Esophagus squamous epithelium (tissue), 5 donors: ENCODE results near the gene C10orf105. TPM values are rescaled to one million over a fixed set of nuclear protein-coding genes. Genes with fewer than 3 reads are reported as not detected.

ENCODE experiments used
- DNase-seq: peaks from one replicate; lab custom pipeline; 2025; lab: John Stamatoyannopoulos, UW
- H3K27ac ChIP-seq, 4 donors: fragments of 200-600 bp; sonication (generic); one replicate each; pipeline ENCODE4 v1.5.1; 2016 to 2019; ENCODE audit warnings: mild to moderate bottlenecking in 1 of 4
- H3K27me3 ChIP-seq, 4 donors: fragments of 200-600 bp; sonication (generic); 1 replicate in 3 of 4; 2 replicates in 1 of 4; pipeline versions ENCODE4 v1.5.1 to v1.6.0; 2017 to 2021; ENCODE audit warnings: antibody characterized with exemption in 1 of 4
- H3K36me3 ChIP-seq, 3 donors: fragments of 200-600 bp; sonication (generic); one replicate each; pipeline ENCODE4 v1.5.1; 2016 to 2019
- H3K4me1 ChIP-seq, 3 donors: fragments of 200-600 bp; sonication (generic); one replicate each; pipeline ENCODE4 v1.5.1; 2017 to 2019
- H3K4me3 ChIP-seq, 4 donors: fragments of 200-600 bp; sonication (generic); 1 replicate in 3 of 4; 2 replicates in 1 of 4; pipeline ENCODE4 v1.5.1; 2016 to 2019; ENCODE audit warnings: mild to moderate bottlenecking in 2 of 4, moderate library complexity in 1 of 4
- H3K9me3 ChIP-seq, 3 donors: fragments of 200-600 bp; sonication (generic); one replicate each; pipeline ENCODE4 v1.5.1; 2016 to 2019
- CTCF ChIP-seq, 6 experiments: fragments of 450-650 bp in 4 of 6; fragments of 200-600 bp in 2 of 6; sonication (generic) in 2 of 6; IDR thresholded peaks; one replicate each; pipeline ENCODE4 v1.5.1; 2016 to 2019; ENCODE audit warnings: antibody characterized with exemption in 6 of 6, mild to moderate bottlenecking in 4 of 6, moderate library complexity in 4 of 6
- POLR2A ChIP-seq, 4 donors: fragments of 450-650 bp; IDR thresholded peaks; one replicate each; pipeline ENCODE4 v1.6.1; 2017; ENCODE audit warnings: antibody characterized with exemption in 4 of 4, mild to moderate bottlenecking in 4 of 4, moderate library complexity in 3 of 4
- WGBS, 2 donors: methylation state at CpG; one replicate each; pipeline ENCODE4 v1.1.5; 2018; 5-methylcytosine and 5-hydroxymethylcytosine counted together
- intact Hi-C: fragments of 100-400 bp; cut with DNase I; formaldehyde crosslinking; loops from one replicate; pipeline ENCODE4 v1.15.0; 2022
- total RNA-seq, 4 donors: library from RNA; depleted of rRNA; stranded (reverse); fragments of >200 nt; gene quantifications; one replicate each; pipeline ENCODE4 v1.1.0, GENCODE V29; 2016
- donor health status: DM: yes; HTN: yes; CAD: no.

C10orf105 gene
- total RNA-seq, 4 donors from 2014 or later = under 0.01 to 0.15 TPM; not detected in 2

- no peak for DNase-seq
- no peaks in the 10 kb centered on the region for H3K27me3 ChIP-seq
- WGBS, 2 donors = 75 to 100% methylated on average over 2 of the region's 2 CpGs
- no peak overlapping the region for H3K4me3 ChIP-seq
- peak overlapping the region; percentile 87 to 98 (median 94) for H3K27ac ChIP-seq
- TF ChIP-seq CTCF (IDR thresholded peaks at IDR 0.05) = no peak
- no peak for TF ChIP-seq POLR2A (IDR thresholded peaks at IDR 0.05)
- no peaks in the 10 kb centered on the region for H3K36me3 ChIP-seq
- peaks cover 38 to 62% (median 52%) of the 10 kb centered on the region in 3 donors for H3K4me1 ChIP-seq
- no peaks in the 10 kb centered on the region for H3K9me3 ChIP-seq
- intact Hi-C loops = loop anchor here (5.0 to 10.0 kb wide), 2 partner anchors 60 to 183 kb away; partner anchors contain the start of gene VSIR
These were observed 7.4 kb downstream of the C10orf105 start for GRCh38 chr10:71712170-71712569.

DNA sequence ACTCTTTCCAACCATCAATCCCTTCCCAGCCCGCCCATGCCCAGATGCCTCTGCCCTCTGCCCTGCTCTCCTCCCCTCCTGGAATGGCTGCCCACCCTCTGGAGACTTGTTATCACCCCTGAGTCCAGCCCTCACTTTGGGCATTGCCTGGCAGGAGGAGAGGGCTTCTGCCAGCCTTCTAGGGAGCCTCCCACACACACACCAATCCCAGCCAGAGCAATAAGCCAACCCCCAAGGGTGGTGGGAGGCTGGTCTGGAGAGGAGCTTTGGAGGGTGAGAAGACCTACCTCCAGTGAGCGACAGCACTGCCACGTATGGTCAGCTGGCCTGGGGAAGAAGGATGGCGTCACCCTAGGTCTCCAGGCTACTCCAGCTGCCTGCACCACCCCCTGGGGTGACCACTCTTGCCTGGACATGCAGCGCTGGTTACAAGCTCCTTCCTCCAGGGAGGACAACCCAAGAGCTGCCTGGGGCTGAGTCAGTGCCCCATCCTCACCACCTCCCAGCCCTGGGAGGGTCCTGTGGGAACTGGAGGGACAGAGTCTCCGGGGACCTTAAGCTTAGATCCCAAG lies 8.4 kb downstream of the C10orf105 start:
- peaks cover 38 to 52% (median 45%) of the 10 kb centered on the region in 3 donors for H3K4me1 ChIP-seq
- H3K27ac ChIP-seq = peak overlapping the region in 1 of 4 donors; percentile 9
- H3K36me3 ChIP-seq = no peaks in the 10 kb centered on the region
- no peak for DNase-seq
- no peaks in the 10 kb centered on the region for H3K9me3 ChIP-seq
- no peaks in the 10 kb centered on the region for H3K27me3 ChIP-seq
- 79 to 89% methylated on average over 1 to 3 of the region's 6 CpGs for WGBS, 2 donors
- intact Hi-C loops = loop anchor here (5.0 to 10.0 kb wide), 2 partner anchors 61 to 184 kb away; partner anchors contain the start of gene VSIR
- TF ChIP-seq POLR2A (IDR thresholded peaks at IDR 0.05) = no peak
- no peak for TF ChIP-seq CTCF (IDR thresholded peaks at IDR 0.05)
- no peak overlapping the region for H3K4me3 ChIP-seq

GRCh38 chr10:71710519-71710918 lies 9.1 kb downstream of the C10orf105 start:
- Histone ChIP-seq H3K4me3 (no peak overlapping the region), H3K27me3 (no peaks in the 10 kb centered on the region), H3K27ac (peak overlapping the region in 1 of 4 donors; percentile 9), H3K36me3 (no peaks in the 10 kb centered on the region), H3K4me1 (peaks cover 34 to 50% (median 39%) of the 10 kb centered on the region in 3 donors), H3K9me3 (no peaks in the 10 kb centered on the region)
- WGBS, 2 donors = 94 to 100% methylated on average over 2 of the region's 2 CpGs
- DNase-seq = no peak
- intact Hi-C loops = loop anchor here (5.0 to 10.0 kb wide), 2 partner anchors 62 to 184 kb away; partner anchors contain the start of gene VSIR
- TF ChIP-seq POLR2A (IDR thresholded peaks at IDR 0.05) = no peak
- TF ChIP-seq CTCF (IDR thresholded peaks at IDR 0.05) = no peak

DNA sequence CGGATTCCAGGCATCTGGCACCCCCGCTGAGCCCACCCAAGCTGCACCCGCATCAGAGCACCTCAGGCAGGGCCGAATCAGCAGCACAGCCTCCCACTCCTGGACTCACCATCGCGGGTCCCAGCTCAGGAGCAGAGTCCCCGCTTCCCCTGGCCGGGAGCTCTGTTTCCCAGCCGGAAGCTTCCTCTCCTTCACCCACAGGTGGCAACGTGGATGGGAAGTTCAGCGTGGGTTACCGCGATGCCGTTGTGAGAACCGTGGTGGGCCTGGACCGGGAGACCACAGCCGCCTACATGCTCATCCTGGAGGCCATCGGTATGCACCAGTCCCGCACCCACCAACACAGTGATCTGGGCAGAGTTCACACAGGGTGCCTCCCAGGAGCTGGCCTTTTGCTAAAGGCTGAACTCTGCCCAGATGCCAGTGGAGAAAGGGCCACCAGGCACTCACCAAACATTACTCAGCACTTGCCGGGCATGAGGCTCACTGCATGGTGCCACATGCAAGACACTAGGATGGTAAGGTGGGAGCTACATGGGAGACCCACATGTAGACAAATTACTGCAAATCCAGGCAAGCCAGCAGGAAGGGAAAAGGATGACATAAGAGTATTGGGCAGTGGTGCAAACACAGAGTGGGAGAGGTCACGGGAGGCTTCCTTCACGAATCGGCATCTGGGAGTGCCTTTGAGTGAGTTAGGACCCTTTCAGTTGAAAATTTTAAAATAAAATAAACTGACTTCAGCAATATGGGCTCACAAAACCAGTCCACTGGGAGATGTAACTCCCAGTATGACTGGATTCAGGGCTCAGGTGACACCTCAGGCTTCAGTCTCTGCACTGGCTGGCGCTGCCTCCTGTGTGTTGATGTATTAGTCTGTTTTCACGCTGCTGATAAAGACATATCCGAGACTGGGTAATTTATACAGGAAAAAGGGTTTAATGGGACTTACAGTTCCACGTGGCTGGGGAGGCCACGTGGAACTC lies 10.4 kb downstream of the C10orf105 start:
- no peaks in the 10 kb centered on the region for H3K36me3 ChIP-seq
- intact Hi-C loops = loop anchor here (10.0 kb wide), 1 partner anchor 394 kb away; the partner anchor contains the start of gene SLC29A3
- H3K27me3 ChIP-seq = no peaks in the 10 kb centered on the region
- peaks cover 21 to 42% (median 26%) of the 10 kb centered on the region in 3 donors for H3K4me1 ChIP-seq
- no peak overlapping the region for H3K4me3 ChIP-seq
- TF ChIP-seq CTCF (IDR thresholded peaks at IDR 0.05) = no peak
- no peak for TF ChIP-seq POLR2A (IDR thresholded peaks at IDR 0.05)
- no peak overlapping the region for H3K27ac ChIP-seq
- H3K9me3 ChIP-seq = no peaks in the 10 kb centered on the region
- 75 to 76% methylated on average over 8 to 26 of the region's 28 CpGs for WGBS, 2 donors
- no peak for DNase-seq
